Measurements from ENCODE around the gene TMEM163. TPM values are rescaled to one million over a fixed set of nuclear protein-coding genes. Genes with fewer than 3 reads are reported as not detected.

Gene TMEM163
- total RNA-seq, 2 donors from 2014 or later, result 0.24 TPM; not detected in 1

- H3K4me3 ChIP-seq (ENCODE audit: low read length), result no peak overlapping the region
- DNase-seq, result no peak
- no peaks in the 10 kb centered on the region for H3K27me3 ChIP-seq (ENCODE audit: control insufficient read depth, insufficient read depth, low read length, poor library complexity, severe bottlenecking)
- H3K36me3 ChIP-seq (ENCODE audit: control insufficient read depth, insufficient read depth, low read length), result no peaks in the 10 kb centered on the region
- TF ChIP-seq, protein P1, sequence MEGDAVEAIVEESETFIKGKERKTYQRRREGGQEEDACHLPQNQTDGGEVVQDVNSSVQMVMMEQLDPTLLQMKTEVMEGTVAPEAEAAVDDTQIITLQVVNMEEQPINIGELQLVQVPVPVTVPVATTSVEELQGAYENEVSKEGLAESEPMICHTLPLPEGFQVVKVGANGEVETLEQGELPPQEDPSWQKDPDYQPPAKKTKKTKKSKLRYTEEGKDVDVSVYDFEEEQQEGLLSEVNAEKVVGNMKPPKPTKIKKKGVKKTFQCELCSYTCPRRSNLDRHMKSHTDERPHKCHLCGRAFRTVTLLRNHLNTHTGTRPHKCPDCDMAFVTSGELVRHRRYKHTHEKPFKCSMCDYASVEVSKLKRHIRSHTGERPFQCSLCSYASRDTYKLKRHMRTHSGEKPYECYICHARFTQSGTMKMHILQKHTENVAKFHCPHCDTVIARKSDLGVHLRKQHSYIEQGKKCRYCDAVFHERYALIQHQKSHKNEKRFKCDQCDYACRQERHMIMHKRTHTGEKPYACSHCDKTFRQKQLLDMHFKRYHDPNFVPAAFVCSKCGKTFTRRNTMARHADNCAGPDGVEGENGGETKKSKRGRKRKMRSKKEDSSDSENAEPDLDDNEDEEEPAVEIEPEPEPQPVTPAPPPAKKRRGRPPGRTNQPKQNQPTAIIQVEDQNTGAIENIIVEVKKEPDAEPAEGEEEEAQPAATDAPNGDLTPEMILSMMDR (conservative IDR thresholded peaks at IDR 0.05), result no peak
- Mint-ChIP-seq H3K4me1 (no peaks in the 10 kb centered on the region), H3K27me3 (ENCODE audit: insufficient read depth) (no peaks in the 10 kb centered on the region), H3K4me3 (no peak overlapping the region), H3K27ac (no peak overlapping the region), H3K9me3 (peaks cover 6% of the 10 kb centered on the region), H3K36me3 (ENCODE audit: low read depth) (no peaks in the 10 kb centered on the region)
- WGBS, 2 experiments (ENCODE audit: insufficient coverage in 1 of 2, insufficient read length in 1 of 2), result 92 to 100% methylated on average over 1 to 2 of the region's 2 CpGs
- H3K27ac ChIP-seq (ENCODE audit: low read depth, low read length), result no peak overlapping the region
- H3K9ac ChIP-seq (ENCODE audit: extremely low read depth, low read length, poor library complexity, severe bottlenecking), result no peak overlapping the region
- peaks cover 6% of the 10 kb centered on the region for H3K9me3 ChIP-seq (ENCODE audit: control insufficient read depth, low read length)
- no peaks in the 10 kb centered on the region for H3K4me1 ChIP-seq (ENCODE audit: control insufficient read depth, insufficient read depth, low read length)
Observed at GRCh38 chr2:134600208-134600607, 118.6 kb downstream of the TMEM163 start.

DNA sequence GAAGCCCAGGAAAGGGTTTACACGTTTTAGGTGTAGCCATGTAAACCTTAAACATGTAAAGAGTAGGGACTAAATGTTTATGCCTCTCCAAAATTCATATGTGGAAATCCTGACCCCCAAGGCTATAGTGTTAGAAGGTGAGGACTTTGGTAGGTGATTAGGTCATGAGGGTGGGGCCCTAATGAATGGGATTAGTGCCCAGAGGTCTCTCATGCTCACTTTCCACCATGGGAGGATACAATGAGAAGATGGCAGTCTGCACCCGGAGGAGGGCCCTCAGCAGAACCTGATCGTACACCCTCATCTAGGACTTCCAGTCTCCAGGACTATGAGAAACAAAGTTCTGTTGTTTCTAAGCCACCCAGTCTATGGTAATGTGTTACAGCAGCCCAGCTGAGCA, 119.6 kb downstream of the TMEM163 start:
- peaks cover 6% of the 10 kb centered on the region for H3K9me3 ChIP-seq (ENCODE audit: control insufficient read depth, low read length)
- Mint-ChIP-seq H3K9me3 (peaks cover 6% of the 10 kb centered on the region), H3K4me3 (no peak overlapping the region), H3K4me1 (no peaks in the 10 kb centered on the region), H3K27ac (no peak overlapping the region), H3K36me3 (ENCODE audit: low read depth) (no peaks in the 10 kb centered on the region), H3K27me3 (ENCODE audit: insufficient read depth) (no peaks in the 10 kb centered on the region)
- no peak overlapping the region for H3K9ac ChIP-seq (ENCODE audit: extremely low read depth, low read length, poor library complexity, severe bottlenecking)
- WGBS, 2 experiments (ENCODE audit: insufficient coverage in 1 of 2, insufficient read length in 1 of 2), result 89 to 100% methylated on average over 1 to 3 of the region's 3 CpGs
- H3K27ac ChIP-seq (ENCODE audit: low read depth, low read length), result no peak overlapping the region
- no peaks in the 10 kb centered on the region for H3K4me1 ChIP-seq (ENCODE audit: control insufficient read depth, insufficient read depth, low read length)
- H3K27me3 ChIP-seq (ENCODE audit: control insufficient read depth, insufficient read depth, low read length, poor library complexity, severe bottlenecking), result no peaks in the 10 kb centered on the region
- H3K36me3 ChIP-seq (ENCODE audit: control insufficient read depth, insufficient read depth, low read length), result no peaks in the 10 kb centered on the region
- DNase-seq, result no peak
- no peak overlapping the region for H3K4me3 ChIP-seq (ENCODE audit: low read length)
- TF ChIP-seq, protein P1 (conservative IDR thresholded peaks at IDR 0.05), result no peak

DNA sequence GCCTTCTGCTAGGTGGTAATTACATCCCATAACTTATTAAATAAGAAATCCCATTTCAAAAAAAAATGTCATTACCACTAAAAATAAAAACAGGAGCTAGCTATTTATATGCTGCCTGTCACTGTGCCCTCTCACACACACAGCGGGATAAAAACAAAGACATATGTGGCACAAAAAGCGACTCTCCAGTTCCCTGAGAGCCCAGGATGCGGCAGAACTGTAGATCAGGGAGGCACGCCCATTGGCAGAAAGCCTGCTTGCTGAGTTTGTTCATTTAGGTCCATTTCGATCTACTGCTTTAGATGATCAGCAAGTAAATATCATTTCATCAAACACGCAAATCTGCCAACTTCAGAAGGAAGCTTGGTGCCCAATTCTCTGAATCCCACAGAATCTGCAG, 124.4 kb downstream of the TMEM163 start:
- no peak overlapping the region for H3K27ac Mint-ChIP-seq
- H3K27me3 Mint-ChIP-seq (ENCODE audit: insufficient read depth), result no peaks in the 10 kb centered on the region
- Histone ChIP-seq H3K27me3 (ENCODE audit: control insufficient read depth, insufficient read depth, low read length, poor library complexity, severe bottlenecking) (no peaks in the 10 kb centered on the region), H3K9ac (ENCODE audit: extremely low read depth, low read length, poor library complexity, severe bottlenecking) (no peak overlapping the region), H3K4me1 (ENCODE audit: control insufficient read depth, insufficient read depth, low read length) (no peaks in the 10 kb centered on the region), H3K27ac (ENCODE audit: low read depth, low read length) (no peak overlapping the region), H3K9me3 (ENCODE audit: control insufficient read depth, low read length) (peaks cover 12% of the 10 kb centered on the region), H3K36me3 (ENCODE audit: control insufficient read depth, insufficient read depth, low read length) (no peaks in the 10 kb centered on the region), H3K4me3 (ENCODE audit: low read length) (no peak overlapping the region)
- no peak for DNase-seq
- WGBS, 2 experiments (ENCODE audit: insufficient coverage in 1 of 2, insufficient read length in 1 of 2), result 87 to 92% methylated on average over 5 to 6 of the region's 6 CpGs
- H3K4me1 Mint-ChIP-seq, result no peaks in the 10 kb centered on the region
- H3K9me3 Mint-ChIP-seq, result peaks cover 34% of the 10 kb centered on the region
- H3K36me3 Mint-ChIP-seq (ENCODE audit: low read depth), result no peaks in the 10 kb centered on the region
- H3K4me3 Mint-ChIP-seq, result no peak overlapping the region
- TF ChIP-seq, protein P1 (conservative IDR thresholded peaks at IDR 0.05), result no peak
